Uterus (tissue), 2 donors: Measurements from ENCODE around the gene DNAJC7.

Experiments used
- CTCF ChIP-seq, 4 experiments: fragments of 200-600 bp in 2 of 4; fragments of 450-650 bp in 2 of 4; sonication (generic) in 2 of 4; IDR thresholded peaks; one replicate each; pipeline ENCODE4 v1.5.1; 2016 to 2019; ENCODE audit warnings: antibody characterized with exemption in 4 of 4, mild to moderate bottlenecking in 2 of 4, moderate library complexity in 1 of 4
- POLR2A ChIP-seq, 2 donors: fragments of 450-650 bp; IDR thresholded peaks; one replicate each; pipeline ENCODE4 v1.6.1; 2016; ENCODE audit warnings: antibody characterized with exemption in 2 of 2, mild to moderate bottlenecking in 1 of 2, moderate library complexity in 1 of 2

GRCh38 chr17:41939693-41940090, 77.5 kb downstream of the DNAJC7 start:
- no peak for TF ChIP-seq POLR2A (IDR thresholded peaks at IDR 0.05)
- no peak for TF ChIP-seq CTCF (IDR thresholded peaks at IDR 0.05)
